HG02798 (cell line): ENCODE data around the gene FCHO1.
"Not testable (repeated sequence)": the region's sequence is repeated elsewhere in the genome, so short reads cannot be mapped to it uniquely, and the experiment has no call there.

ENCODE experiments used
- ATAC-seq: cut with Tn5 transposase; IDR thresholded peaks from one replicate; pipeline ENCODE4 v1.9.1; 2021; ENCODE audit warnings: mild to moderate bottlenecking; ENCODE audit not compliant: unreplicated experiment, poor library complexity

FCHO1 gene

DNA sequence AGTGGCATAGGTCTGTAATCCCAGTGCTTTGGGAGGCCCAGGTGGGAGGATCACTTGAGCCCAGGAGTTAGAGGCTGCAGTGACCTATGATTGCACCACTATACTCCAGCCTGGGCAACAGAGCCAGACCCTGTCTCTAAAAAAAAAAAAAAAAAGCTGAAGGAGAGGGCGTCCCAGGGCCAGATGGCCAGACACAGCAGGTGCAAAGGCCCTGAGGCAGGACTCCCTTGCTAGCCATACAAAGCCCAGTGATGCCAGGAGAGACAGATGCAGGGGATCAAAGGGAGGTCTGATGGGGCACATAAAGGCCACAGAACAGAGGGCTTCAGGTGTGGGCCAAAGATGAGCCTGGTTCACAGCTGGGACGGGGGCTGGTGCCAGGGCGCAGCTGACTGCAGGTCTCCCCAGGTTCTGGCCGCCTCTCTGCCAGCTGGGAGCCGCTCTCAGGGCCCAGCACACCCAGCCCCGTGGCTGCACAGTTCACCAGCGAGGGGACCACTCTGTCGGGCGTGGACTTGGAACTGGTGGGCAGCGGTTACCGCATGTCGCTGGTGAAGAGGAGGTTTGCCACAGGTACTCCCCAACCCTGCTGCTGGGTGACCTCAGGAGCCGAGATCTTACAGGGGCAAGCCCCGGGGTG, 36.1 kb downstream of the FCHO1 start:
- ATAC-seq, result no peak

GRCh38 chr19:17788632-17789031, 37.4 kb downstream of the FCHO1 start:
- ATAC-seq, result no peak

GRCh38 chr19:17790059-17790780, 38.9 kb downstream of the FCHO1 start:
- ATAC-seq, result no peak

GRCh38 chr19:17794412-17794730, 43.1 kb downstream of the FCHO1 start:
- no peak for ATAC-seq

DNA sequence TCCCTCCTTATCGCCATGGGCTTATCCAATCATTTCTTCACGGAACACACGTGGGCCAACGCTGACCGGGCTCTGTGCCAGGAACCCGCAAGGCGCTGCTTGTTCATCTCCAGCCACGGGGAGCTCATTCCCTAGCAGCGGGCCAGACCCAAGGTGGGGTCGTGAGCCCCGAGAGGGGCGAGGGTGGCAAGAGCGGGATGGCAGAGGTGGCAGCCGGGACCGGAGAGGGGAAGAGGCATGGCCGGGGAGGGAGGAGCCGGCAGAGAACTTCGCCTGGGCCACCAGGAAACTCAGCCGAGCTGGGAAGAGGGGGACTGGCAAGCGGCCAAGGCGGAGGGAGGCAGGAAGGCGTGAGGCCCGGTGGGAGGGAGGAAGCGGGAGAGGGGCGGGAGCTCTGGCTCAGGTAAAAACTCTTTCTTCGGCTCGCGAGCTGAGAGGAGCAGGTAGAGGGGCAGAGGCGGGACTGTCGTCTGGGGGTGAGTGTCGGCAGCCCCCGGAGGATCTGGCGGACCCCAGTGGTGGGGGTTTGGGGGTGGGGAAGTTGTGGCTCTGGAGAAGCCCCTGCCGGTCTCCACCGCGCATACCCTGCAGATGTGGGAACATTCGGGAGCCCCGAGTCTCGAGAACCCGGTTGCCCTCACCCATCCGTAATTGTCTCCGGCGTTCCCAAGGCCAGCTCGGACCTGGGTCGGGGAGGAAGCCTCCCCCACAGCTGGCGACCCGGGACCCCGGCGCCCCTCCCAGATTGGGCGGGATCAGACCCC, 43.6 kb downstream of the FCHO1 start, which contains the start of gene B3GNT3:
Gene B3GNT3, plus strand, starts transcription at position 408 of the 764 bp plus-strand sequence. CDS start 12,670 bp downstream, outside the sequence.
- no peak for ATAC-seq

DNA sequence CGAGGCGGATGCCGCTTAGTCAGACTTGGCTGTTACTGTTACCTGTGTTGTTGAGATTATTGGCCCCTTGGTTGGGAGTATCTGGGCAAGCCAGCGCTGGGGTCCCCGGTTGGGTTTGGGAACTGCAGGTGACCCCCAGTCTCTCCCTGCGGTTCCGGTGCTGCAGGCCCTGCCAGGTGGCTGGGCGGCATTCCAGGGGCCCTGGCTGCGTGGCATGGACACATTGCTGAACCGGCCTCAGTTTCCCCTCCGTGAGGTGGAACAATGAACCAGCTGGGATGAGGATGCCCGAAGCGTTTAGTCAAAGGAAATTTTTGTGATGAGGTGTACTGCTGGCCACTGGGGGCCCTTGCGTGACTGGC, 44.2 kb downstream of the FCHO1 start:
- ATAC-seq, result no peak

DNA sequence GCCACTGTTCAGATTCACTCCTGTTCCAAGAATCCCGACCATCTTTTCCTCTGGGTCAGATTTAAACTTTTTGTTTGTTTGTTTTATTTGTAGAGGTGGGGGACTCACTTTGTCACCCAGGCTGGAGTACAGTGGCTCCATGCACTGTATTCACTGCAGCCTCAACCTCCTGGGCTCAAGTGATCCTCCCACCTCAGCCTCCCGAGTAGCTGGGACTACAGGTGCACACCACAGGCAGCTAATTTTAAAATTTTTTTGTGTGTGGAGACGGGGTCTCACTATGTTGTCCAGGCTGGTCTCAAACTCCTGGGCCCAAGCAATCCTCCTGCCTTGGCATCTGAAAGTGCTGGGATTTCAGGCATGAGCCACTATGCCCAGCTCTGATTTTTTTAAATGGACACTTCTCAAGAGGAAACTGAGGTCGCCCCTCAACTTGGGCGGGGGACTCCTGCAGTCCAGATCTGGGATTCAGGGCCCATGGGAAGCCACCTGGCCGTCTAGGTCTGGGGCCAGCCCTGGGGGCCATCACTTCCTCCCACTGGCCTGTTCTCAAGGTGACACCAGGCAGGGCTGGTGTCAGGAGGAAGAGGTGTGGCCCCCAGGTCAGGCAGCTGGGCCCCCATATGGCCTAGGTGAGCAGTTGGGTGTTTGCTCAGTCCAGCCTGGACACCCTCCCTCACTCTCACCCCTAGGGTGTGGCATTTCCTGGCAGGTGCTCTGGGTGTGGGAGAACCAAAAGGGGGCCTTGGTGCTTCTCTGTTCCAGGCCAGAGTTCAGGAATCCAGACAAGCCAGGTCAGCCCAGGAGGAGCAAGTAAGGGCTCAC, 44.9 kb downstream of the FCHO1 start:
- no peak for ATAC-seq

DNA sequence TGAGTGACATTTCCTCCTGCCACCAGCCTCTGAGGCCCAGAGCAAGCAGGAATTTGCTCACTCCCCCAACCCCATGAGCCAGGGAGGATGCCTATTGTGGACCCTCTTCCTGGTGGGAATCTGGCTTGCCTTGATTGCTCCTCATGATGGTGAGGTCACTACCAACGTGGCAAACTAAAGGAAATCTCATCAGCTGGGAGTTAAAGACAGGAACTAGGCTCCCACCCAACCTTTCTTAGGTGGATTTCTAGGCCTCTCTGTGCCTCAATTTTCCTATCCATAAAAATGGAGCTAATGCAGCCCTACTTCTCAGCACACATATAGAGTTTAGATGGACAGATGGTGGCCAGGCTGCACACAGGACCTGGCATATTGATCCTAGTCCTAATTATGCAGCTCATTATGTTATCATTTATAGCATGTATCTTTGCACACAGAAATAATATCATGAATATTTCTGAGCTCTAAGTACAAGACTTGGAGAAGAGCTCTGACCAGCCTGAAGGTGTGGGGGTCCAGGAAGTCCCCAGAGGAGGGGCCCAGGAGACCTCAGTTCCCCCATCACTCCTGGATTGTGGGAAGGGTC, 45.7 kb downstream of the FCHO1 start:
- no peak for ATAC-seq

DNA sequence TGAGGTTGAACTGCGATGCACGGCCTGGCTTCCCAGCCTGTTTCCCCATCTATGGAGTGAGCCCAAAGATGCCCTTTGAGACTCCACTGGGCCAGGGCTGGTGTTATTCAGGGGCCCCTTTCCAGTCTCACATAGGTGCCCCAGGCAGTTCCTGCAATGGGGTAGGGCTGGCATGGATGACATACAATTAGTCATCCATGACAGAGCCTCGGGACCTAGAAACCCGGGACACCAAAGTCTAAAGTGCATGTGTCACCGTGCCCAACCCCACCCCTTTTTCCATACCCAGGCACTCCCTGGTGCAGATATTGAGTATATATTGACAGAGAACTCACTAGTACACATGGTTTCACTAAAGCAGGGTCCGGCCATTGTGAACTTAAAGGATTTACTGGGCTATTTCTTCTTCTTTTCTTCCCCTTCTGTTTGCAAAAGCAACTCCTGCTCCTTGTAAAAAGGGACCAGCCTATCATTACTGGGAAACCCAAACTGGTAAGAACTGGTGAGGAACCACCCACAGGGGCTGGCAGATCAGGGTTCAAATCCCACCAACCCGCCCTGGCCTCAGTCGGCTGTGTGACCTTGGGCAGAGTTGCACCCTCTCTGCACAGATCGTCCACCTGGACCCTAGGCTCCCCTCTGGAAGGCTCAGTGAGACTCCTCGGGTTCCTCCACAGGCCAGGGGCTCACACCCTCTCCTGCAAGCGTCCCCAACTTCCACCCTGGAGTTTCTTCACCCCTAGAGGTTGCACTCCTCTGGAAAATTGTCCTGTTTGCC, 46.3 kb downstream of the FCHO1 start:
- no peak for ATAC-seq

DNA sequence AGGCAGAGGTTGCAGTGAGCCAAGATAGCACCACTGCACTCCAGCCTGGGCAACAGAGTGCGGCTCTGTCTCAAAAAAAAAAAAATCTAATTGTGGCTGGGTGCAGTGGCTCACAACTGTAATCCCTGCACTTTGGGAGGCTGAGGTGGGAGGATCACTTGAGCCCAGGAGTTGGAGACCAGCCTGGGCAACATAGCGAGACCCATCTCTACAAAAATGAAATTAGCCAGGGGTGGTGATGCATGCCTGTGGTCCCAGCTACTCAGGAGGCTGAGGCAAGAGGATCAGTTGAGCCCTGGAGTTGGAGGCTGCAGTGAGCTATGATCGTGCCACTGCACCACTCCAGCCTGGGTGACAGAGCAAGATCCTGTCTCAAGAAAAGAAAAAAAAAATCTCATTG, 47.3 kb downstream of the FCHO1 start:
- not testable (repeated sequence) for ATAC-seq

DNA sequence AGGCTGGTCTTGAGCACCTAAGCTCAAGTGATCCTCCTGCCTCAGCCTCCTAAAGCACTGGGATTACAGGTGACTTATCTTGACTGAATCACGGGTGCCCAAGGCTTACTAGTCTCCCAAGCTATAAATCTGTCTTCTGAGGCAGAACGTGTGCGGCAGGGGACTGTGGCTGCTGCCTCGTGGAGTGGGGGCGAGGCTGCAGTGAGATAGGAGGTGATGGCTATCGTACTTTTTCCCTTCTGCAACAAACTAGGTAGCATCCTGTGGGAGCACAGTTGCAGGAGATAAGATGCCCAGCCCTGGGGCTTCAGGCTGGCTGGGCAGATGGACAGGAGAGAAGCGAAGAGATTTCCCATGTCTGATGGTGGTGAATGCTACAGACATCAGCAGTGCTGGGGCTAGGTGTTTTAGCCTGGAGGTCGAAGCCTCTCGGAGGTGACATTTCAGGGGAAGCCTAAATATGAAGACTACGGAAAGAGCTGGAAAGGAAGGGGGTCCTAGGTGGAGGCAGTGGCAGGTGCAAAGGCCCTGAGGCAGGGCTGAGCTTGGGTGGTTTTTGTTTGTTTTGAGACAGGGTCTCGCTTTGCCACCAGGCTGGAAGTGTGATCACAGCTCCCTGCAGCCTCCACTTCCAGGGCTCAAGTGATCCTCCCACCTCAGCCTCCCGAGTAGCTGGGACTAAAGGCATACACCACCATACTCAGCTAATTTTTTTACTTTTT, 51.0 kb downstream of the FCHO1 start:
- ATAC-seq, result no peak

GRCh38 chr19:17803264-17803896, 52.1 kb downstream of the FCHO1 start:
- ATAC-seq, result no peak

DNA sequence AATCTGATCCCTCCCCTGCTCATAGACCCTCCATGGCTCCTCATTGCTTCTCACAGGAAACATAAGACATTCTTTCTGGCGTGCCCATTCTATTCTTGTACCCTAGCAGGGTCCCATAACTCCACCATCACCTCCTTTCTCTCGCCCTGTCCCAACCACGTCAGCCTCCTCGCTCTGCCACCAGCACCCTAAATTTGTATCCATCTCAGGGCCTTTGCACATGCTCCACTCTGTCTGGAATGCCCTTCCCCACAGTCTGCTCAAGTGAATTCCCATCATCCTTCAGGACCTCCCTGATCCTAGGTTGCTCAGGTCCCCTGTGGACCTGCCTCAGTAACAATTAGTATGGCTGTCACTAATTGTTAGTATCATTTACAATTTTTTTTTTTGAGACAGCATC, 54.1 kb downstream of the FCHO1 start:
- no peak for ATAC-seq

DNA sequence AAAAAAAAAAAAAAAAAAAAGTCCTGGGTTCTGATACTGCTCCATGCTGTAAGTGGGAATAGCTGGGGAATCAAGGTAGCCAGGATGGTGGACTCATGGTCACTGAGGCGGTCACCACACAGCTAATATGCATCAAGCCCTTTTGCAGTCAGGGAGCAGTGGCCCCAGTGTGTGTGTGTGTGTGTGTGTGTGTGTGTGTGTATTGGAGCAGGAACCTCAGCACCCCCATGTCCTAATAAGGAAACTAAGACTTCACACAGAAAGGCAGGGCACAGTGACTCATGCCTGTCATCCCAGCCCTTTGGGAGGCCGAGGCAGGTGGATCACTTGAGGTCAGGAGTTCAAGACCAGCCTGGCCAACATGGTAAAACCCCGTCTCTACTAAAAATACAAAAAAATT, 55.7 kb downstream of the FCHO1 start:
- no peak for ATAC-seq

- ATAC-seq, result no peak
These were observed 56.5 kb downstream of the FCHO1 start for GRCh38 chr19:17807731-17808316.

DNA sequence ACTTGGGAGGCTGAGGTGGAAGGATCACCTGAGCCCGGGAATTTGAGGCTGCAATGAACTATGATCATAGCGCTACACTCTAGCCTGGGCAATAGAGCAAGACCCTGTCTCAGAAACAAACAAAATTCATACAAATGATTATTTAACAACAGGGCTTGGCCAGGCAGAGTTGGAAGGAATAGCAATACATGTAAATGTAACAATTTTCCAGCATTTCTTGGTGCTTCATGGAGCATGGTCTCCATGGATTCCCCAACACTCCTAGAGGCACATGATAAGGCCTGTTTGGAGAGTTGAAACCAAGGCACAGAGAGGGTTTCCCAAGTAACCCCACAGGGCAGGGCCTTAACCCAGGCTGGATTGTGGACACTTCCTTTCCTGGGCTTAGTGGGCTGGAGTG, 59.8 kb downstream of the FCHO1 start:
- no peak for ATAC-seq

DNA sequence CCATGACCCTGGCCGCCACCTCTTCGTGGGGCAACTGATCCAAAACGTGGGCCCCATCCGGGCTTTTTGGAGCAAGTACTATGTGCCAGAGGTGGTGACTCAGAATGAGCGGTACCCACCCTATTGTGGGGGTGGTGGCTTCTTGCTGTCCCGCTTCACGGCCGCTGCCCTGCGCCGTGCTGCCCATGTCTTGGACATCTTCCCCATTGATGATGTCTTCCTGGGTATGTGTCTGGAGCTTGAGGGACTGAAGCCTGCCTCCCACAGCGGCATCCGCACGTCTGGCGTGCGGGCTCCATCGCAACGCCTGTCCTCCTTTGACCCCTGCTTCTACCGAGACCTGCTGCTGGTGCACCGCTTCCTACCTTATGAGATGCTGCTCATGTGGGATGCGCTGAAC, 60.4 kb downstream of the FCHO1 start:
- no peak for ATAC-seq

DNA sequence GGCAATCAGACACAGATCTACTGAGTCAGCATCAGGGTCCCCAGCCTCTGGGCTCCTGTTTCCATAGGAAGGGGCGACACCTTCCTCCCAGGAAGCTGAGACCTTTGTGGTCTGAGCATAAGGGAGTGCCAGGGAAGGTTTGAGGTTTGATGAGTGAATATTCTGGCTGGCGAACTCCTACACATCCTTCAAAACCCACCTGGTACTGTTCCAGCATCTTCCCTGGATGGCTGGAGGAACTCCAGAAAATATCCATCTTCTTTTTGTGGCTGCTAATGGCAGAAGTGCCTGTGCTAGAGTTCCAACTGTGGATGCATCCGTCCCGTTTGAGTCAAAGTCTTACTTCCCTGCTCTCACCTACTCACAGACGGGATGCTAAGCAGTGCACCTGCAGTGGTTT, 60.8 kb downstream of the FCHO1 start:
- ATAC-seq, result no peak
